ENCODE measurements around the gene ARL5A. TPM values are rescaled to one million over a fixed set of nuclear protein-coding genes. Genes with fewer than 3 reads are reported as not detected.
A peak's percentile ranks its signal among the peaks of the same experiment; 100 is the strongest.

The ARL5A gene
- total and polyA plus RNA-seq, 2 experiments from 2014 or later, result 12.5 to 22.7 TPM

DNA sequence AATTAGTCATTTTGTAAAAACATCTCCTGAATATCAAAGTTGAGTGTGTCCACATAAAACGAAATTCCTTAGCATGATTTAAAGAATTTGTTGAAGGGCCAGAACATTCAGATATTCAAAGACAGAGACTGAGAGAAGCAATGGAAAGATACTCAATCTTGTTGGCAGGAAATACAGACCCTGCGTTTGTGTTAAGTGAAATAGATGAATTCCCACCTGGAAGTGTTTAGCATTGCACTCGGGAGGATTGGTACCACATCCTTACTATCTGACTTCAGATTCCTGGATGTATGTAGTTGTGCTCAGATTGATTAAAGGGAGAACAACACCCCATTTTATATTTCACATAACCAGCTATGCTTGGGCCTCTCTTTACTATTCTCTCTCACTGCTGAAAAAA is 9.7 kb upstream of the ARL5A start:
- DNase-seq, result no peak
- Histone ChIP-seq H3K4me2 (ENCODE audit: unreplicated experiment) (no peak overlapping the region), H3K79me2 (ENCODE audit: insufficient read depth) (no peaks in the 10 kb centered on the region), H3K36me3 (ENCODE audit: low read depth) (no peaks in the 10 kb centered on the region), H2AFZ (no peak overlapping the region), H3K4me3 (no peak overlapping the region), H3K4me1 (ENCODE audit: insufficient read depth) (no peaks in the 10 kb centered on the region), H3K9ac (no peak overlapping the region), H3K27ac (no peak overlapping the region), H3F3A (ENCODE audit: insufficient read depth) (no peaks in the 10 kb centered on the region), H4K20me1 (ENCODE audit: insufficient read depth) (no peaks in the 10 kb centered on the region), H3K9me2 (ENCODE audit: insufficient read depth) (no peaks in the 10 kb centered on the region), H3K27me3 (replicated peaks; ENCODE audit: insufficient read depth) (no peaks in the 10 kb centered on the region; the same call in 1 of the 2 replicates), H3K9me3 (ENCODE audit: low read depth) (no peaks in the 10 kb centered on the region)
- WGBS, 2 experiments (ENCODE audit: low coverage in 1 of 2, low lambda C conversion rate in 2 of 2, missing lambda C conversion rate in 2 of 2), result 33 to 50% methylated on average over 3 of the region's 3 CpGs
- in situ Hi-C loops (cut with MboI), result no loop called here
- TF ChIP-seq EZH2phosphoT487 (IDR thresholded peaks at IDR 0.05; ENCODE audit: insufficient read depth, low read depth), result no peak
- no peak for TF ChIP-seq EZH2 (IDR thresholded peaks at IDR 0.05; ENCODE audit: insufficient read depth, poor library complexity, severe bottlenecking)

DNA sequence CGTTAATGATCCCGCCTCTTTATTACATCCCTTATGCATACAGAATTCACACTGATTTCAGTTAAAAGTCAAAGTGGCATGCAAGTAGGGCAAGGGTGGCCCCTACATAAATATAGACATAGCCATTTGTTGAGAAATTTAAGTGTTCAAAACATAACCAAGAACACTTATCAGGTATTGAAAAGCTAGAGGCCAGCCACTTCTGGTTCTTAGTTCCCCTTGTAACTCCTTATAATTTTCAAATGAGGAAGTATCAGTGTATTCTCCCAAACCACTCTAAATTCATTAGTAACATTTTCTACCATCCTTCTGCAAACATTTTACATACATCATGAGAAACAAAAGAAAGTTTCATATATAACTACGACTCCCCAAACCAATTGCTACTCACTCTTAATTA is 5.8 kb upstream of the ARL5A start:
- Histone ChIP-seq H3K36me3 (ENCODE audit: low read depth) (no peaks in the 10 kb centered on the region), H3K9ac (no peak overlapping the region), H3F3A (ENCODE audit: insufficient read depth) (no peaks in the 10 kb centered on the region), H3K79me2 (ENCODE audit: insufficient read depth) (no peaks in the 10 kb centered on the region), H2AFZ (no peak overlapping the region), H3K9me3 (ENCODE audit: low read depth) (no peaks in the 10 kb centered on the region), H3K9me2 (ENCODE audit: insufficient read depth) (no peaks in the 10 kb centered on the region), H3K27ac (no peak overlapping the region), H4K20me1 (ENCODE audit: insufficient read depth) (no peaks in the 10 kb centered on the region), H3K4me2 (ENCODE audit: unreplicated experiment) (no peak overlapping the region), H3K4me3 (no peak overlapping the region), H3K27me3 (replicated peaks; ENCODE audit: insufficient read depth) (no peaks in the 10 kb centered on the region), H3K4me1 (ENCODE audit: insufficient read depth) (no peaks in the 10 kb centered on the region)
- WGBS, 2 experiments (ENCODE audit: low coverage in 1 of 2, low lambda C conversion rate in 2 of 2, missing lambda C conversion rate in 2 of 2), result 78 to 87% methylated on average over 3 of the region's 3 CpGs
- DNase-seq, result no peak
- in situ Hi-C loops (cut with MboI), result no loop called here
- no peak for TF ChIP-seq EZH2phosphoT487 (IDR thresholded peaks at IDR 0.05; ENCODE audit: insufficient read depth, low read depth)
- no peak for TF ChIP-seq EZH2 (IDR thresholded peaks at IDR 0.05; ENCODE audit: insufficient read depth, poor library complexity, severe bottlenecking)

DNA sequence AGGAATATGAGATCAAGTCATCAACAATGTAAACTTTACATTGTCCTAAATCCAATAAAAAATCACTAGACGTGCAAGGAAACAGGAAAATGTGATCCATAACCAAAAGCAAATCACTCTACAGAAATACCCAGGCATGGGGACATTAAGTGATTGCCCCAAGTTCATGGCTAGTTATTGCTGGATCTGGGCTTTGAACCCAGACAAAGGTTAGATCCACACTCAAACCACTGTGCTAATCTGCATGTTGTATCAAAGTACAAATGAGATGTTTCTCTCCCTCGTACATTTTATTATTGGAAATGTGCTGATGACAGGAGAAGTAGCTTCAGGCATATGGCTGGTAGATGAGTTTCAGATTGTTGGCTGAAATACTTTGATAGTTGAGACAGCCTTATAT is 2.7 kb upstream of the ARL5A start:
- in situ Hi-C loops (cut with MboI), result no loop called here

DNA sequence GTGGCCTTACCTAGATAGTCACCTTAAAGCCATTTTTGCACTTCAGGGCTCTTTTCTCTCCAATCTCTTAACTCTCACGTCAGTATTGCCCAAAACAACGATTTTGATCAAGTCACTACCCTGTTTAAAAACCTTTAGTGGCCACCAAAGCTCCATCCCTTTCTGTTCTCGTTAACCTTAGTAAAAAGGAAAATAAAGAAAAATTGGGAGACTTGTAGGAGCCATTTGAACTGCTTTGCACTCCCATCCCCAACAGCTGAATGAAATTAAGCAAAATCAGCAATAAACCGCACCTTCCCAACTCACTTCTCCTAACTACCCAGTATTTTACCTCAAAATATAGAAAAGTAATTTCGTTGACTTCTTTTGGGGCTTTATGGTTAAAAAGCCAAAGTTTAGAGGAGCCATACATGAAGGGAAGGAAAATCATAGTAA is 686 bp upstream of the ARL5A start:
- 44 to 50% methylated on average over 5 of the region's 5 CpGs for WGBS, 2 experiments (ENCODE audit: low coverage in 1 of 2, low lambda C conversion rate in 2 of 2, missing lambda C conversion rate in 2 of 2)
- H3K27ac ChIP-seq, result peak overlapping the region; percentile 20; the same call in 1 of the 2 replicates

More for the DNA sequence above, 2.7 kb upstream of the ARL5A start:
- Histone ChIP-seq H3K79me2 (ENCODE audit: insufficient read depth) (peaks cover 22% of the 10 kb centered on the region), H4K20me1 (ENCODE audit: insufficient read depth) (no peaks in the 10 kb centered on the region; the same call in 1 of the 2 replicates), H3K9ac (no peak overlapping the region), H3K4me2 (ENCODE audit: unreplicated experiment) (no peak overlapping the region), H3K27ac (no peak overlapping the region), H3K27me3 (replicated peaks; ENCODE audit: insufficient read depth) (no peaks in the 10 kb centered on the region), H3K9me3 (ENCODE audit: low read depth) (no peaks in the 10 kb centered on the region), H3K36me3 (ENCODE audit: low read depth) (no peaks in the 10 kb centered on the region), H3F3A (ENCODE audit: insufficient read depth) (no peaks in the 10 kb centered on the region), H2AFZ (no peak overlapping the region), H3K4me1 (ENCODE audit: insufficient read depth) (peaks cover 8% of the 10 kb centered on the region), H3K4me3 (no peak overlapping the region), H3K9me2 (ENCODE audit: insufficient read depth) (no peaks in the 10 kb centered on the region)
- WGBS, 2 experiments (ENCODE audit: low coverage in 1 of 2, low lambda C conversion rate in 2 of 2, missing lambda C conversion rate in 2 of 2), result 79 to 94% methylated on average over 2 of the region's 2 CpGs
- DNase-seq, result no peak
- TF ChIP-seq EZH2 (IDR thresholded peaks at IDR 0.05; ENCODE audit: insufficient read depth, poor library complexity, severe bottlenecking) (no peak), EZH2phosphoT487 (IDR thresholded peaks at IDR 0.05; ENCODE audit: insufficient read depth, low read depth) (no peak)

More for the DNA sequence above, 686 bp upstream of the ARL5A start:
- Histone ChIP-seq H3K27me3 (replicated peaks; ENCODE audit: insufficient read depth) (no peaks in the 10 kb centered on the region), H3K79me2 (ENCODE audit: insufficient read depth) (peaks cover 43% of the 10 kb centered on the region), H4K20me1 (ENCODE audit: insufficient read depth) (peaks cover 2% of the 10 kb centered on the region; the same call in 1 of the 2 replicates), H3K36me3 (ENCODE audit: low read depth) (no peaks in the 10 kb centered on the region), H3K9me3 (ENCODE audit: low read depth) (no peaks in the 10 kb centered on the region), H3F3A (ENCODE audit: insufficient read depth) (no peaks in the 10 kb centered on the region), H3K9ac (peak overlapping the region; percentile 95), H3K4me3 (peak overlapping the region; percentile 82), H3K4me2 (ENCODE audit: unreplicated experiment) (peak overlapping the region; percentile 84), H2AFZ (peak overlapping the region; percentile 99), H3K9me2 (ENCODE audit: insufficient read depth) (no peaks in the 10 kb centered on the region), H3K4me1 (ENCODE audit: insufficient read depth) (peaks cover 14% of the 10 kb centered on the region)
- no peak for DNase-seq
- TF ChIP-seq EZH2phosphoT487 (IDR thresholded peaks at IDR 0.05; ENCODE audit: insufficient read depth, low read depth) (no peak), EZH2 (IDR thresholded peaks at IDR 0.05; ENCODE audit: insufficient read depth, poor library complexity, severe bottlenecking) (no peak)
- in situ Hi-C loops (cut with MboI), result no loop called here
